ENCODE measurements around the gene FHL2. TPM values are rescaled to one million over a fixed set of nuclear protein-coding genes. Genes with fewer than 3 reads are reported as not detected.

Gene FHL2
- total and polyA plus RNA-seq, 2 of the 13 experiments (the other 11 are each of a cell fraction or from before 2014, with no cell fraction given): 1.9 to 74.8 TPM

DNA sequence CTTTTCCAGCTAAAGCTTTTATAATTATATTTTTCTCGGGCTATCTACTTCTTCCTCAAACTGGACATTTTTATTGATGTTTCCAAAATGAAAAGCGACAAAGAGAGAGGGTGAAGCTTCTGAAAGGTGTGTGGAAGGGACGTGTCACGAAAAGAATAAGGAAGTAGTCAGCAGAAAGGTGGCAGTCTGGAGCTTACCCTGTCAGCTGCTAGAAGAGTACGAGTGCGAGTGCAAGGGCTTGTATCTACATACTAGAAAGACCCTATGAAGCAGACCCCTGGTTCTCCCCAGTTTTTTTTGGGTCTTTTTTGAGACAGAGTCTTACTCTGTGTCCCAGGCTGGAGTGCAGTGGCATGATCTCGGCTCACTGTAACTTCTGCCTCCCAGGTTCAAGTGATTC is 14.6 kb downstream of the FHL2 start:
- no peak overlapping the region for H3K4me2 ChIP-seq (ENCODE audit: low read depth, low read length)
- H3K27me3 ChIP-seq (ENCODE audit: control insufficient read depth in 1 of 2, insufficient read depth in 2 of 2, low read length in 2 of 2): no peaks in the 10 kb centered on the region
- FAIRE-seq (no peak), DNase-seq (ENCODE audit: low spot score) (no peak), ATAC-seq (no peak)
- in situ Hi-C loops (cut with HindIII; ENCODE audit: extremely low pct_ligation_motif_present, low pct_unique_long_range_greater_than_20kb) (no loop called here), intact Hi-C loops (cut with micrococcal nuclease; ENCODE audit: unreplicated experiment) (no loop called here)
- ChIA-PET POLR2A (no interaction called here), CTCF (ENCODE audit: low intra/inter-chr PET ratio, low total read pairs) (no interaction called here)
- 98% methylated on average over 7 of the region's 7 CpGs for WGBS (ENCODE audit: low lambda C conversion rate)
- H3K27ac ChIP-seq (ENCODE audit: extremely low read length, insufficient read depth, low read length): no peak overlapping the region
- peaks cover 30% of the 10 kb centered on the region for H3K4me1 ChIP-seq (ENCODE audit: insufficient read depth, low read length)
- H3K79me2 ChIP-seq (ENCODE audit: insufficient read depth, low read length): no peaks in the 10 kb centered on the region
- H3K9ac ChIP-seq (ENCODE audit: insufficient read depth, low read depth, low read length): no peak overlapping the region
- no peaks in the 10 kb centered on the region for H3K9me3 ChIP-seq (ENCODE audit: low read length)
- H4K20me1 ChIP-seq (ENCODE audit: insufficient read depth, low read length): no peaks in the 10 kb centered on the region
- H3K4me3 ChIP-seq (replicated peaks in 1 of 3; ENCODE audit: insufficient read depth in 1 of 3, low read depth in 2 of 3, low read length in 3 of 3): no peak overlapping the region
- no TSS peak for BruUV-seq (replicated peaks)
- H2AFZ ChIP-seq (ENCODE audit: low read length): no peak overlapping the region
- peaks cover 9% of the 10 kb centered on the region in 2 experiments; a peak in 4 of 5 replicates for H3K36me3 ChIP-seq (replicated peaks in 1 of 2; ENCODE audit: control insufficient read depth in 1 of 2, insufficient read depth in 2 of 2, low read length in 2 of 2)
- TF ChIP-seq, protein P1, sequence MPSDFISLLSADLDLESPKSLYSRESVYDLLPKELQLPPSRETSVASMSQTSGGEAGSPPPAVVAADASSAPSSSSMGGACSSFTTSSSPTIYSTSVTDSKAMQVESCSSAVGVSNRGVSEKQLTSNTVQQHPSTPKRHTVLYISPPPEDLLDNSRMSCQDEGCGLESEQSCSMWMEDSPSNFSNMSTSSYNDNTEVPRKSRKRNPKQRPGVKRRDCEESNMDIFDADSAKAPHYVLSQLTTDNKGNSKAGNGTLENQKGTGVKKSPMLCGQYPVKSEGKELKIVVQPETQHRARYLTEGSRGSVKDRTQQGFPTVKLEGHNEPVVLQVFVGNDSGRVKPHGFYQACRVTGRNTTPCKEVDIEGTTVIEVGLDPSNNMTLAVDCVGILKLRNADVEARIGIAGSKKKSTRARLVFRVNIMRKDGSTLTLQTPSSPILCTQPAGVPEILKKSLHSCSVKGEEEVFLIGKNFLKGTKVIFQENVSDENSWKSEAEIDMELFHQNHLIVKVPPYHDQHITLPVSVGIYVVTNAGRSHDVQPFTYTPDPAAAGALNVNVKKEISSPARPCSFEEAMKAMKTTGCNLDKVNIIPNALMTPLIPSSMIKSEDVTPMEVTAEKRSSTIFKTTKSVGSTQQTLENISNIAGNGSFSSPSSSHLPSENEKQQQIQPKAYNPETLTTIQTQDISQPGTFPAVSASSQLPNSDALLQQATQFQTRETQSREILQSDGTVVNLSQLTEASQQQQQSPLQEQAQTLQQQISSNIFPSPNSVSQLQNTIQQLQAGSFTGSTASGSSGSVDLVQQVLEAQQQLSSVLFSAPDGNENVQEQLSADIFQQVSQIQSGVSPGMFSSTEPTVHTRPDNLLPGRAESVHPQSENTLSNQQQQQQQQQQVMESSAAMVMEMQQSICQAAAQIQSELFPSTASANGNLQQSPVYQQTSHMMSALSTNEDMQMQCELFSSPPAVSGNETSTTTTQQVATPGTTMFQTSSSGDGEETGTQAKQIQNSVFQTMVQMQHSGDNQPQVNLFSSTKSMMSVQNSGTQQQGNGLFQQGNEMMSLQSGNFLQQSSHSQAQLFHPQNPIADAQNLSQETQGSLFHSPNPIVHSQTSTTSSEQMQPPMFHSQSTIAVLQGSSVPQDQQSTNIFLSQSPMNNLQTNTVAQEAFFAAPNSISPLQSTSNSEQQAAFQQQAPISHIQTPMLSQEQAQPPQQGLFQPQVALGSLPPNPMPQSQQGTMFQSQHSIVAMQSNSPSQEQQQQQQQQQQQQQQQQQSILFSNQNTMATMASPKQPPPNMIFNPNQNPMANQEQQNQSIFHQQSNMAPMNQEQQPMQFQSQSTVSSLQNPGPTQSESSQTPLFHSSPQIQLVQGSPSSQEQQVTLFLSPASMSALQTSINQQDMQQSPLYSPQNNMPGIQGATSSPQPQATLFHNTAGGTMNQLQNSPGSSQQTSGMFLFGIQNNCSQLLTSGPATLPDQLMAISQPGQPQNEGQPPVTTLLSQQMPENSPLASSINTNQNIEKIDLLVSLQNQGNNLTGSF (CRISPR knock-in tag; IDR thresholded peaks at IDR 0.05): no peak
- TF ChIP-seq ZNF607 (CRISPR knock-in tag; IDR thresholded peaks at IDR 0.05; ENCODE audit: borderline replicate concordance) (no peak), MEIS1 (CRISPR knock-in tag; IDR thresholded peaks at IDR 0.05; ENCODE audit: borderline replicate concordance) (no peak), HOXA3 (CRISPR knock-in tag; IDR thresholded peaks at IDR 0.05) (no peak), SKI (IDR thresholded peaks at IDR 0.05; ENCODE audit: partially characterized antibody) (no peak), BRD4 (CRISPR knock-in tag; IDR thresholded peaks at IDR 0.05) (no peak)
- TF ChIP-seq, protein P2, sequence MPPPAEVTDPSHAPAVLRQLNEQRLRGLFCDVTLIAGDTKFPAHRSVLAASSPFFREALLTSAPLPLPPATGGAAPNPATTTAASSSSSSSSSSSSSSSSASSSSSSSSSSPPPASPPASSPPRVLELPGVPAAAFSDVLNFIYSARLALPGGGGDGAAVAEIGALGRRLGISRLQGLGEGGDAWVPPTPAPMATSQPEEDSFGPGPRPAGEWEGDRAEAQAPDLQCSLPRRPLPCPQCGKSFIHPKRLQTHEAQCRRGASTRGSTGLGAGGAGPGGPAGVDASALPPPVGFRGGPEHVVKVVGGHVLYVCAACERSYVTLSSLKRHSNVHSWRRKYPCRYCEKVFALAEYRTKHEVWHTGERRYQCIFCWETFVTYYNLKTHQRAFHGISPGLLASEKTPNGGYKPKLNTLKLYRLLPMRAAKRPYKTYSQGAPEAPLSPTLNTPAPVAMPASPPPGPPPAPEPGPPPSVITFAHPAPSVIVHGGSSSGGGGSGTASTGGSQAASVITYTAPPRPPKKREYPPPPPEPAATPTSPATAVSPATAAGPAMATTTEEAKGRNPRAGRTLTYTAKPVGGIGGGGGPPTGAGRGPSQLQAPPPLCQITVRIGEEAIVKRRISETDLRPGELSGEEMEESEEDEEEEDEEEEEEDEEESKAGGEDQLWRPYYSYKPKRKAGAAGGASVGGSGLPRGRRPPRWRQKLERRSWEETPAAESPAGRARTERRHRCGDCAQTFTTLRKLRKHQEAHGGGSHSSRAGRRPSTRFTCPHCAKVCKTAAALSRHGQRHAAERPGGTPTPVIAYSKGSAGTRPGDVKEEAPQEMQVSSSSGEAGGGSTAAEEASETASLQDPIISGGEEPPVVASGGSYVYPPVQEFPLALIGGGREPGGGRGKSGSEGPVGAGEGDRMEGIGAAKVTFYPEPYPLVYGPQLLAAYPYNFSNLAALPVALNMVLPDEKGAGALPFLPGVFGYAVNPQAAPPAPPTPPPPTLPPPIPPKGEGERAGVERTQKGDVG (CRISPR knock-in tag; IDR thresholded peaks at IDR 0.05; ENCODE audit: borderline replicate concordance): no peak
- TF ChIP-seq, protein P3, sequence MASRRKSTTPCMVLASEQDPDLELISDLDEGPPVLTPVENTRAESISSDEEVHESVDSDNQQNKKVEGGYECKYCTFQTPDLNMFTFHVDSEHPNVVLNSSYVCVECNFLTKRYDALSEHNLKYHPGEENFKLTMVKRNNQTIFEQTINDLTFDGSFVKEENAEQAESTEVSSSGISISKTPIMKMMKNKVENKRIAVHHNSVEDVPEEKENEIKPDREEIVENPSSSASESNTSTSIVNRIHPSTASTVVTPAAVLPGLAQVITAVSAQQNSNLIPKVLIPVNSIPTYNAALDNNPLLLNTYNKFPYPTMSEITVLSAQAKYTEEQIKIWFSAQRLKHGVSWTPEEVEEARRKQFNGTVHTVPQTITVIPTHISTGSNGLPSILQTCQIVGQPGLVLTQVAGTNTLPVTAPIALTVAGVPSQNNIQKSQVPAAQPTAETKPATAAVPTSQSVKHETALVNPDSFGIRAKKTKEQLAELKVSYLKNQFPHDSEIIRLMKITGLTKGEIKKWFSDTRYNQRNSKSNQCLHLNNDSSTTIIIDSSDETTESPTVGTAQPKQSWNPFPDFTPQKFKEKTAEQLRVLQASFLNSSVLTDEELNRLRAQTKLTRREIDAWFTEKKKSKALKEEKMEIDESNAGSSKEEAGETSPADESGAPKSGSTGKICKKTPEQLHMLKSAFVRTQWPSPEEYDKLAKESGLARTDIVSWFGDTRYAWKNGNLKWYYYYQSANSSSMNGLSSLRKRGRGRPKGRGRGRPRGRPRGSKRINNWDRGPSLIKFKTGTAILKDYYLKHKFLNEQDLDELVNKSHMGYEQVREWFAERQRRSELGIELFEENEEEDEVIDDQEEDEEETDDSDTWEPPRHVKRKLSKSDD (CRISPR knock-in tag; IDR thresholded peaks at IDR 0.05; ENCODE audit: low read depth): no peak
- TF ChIP-seq, protein P4, sequence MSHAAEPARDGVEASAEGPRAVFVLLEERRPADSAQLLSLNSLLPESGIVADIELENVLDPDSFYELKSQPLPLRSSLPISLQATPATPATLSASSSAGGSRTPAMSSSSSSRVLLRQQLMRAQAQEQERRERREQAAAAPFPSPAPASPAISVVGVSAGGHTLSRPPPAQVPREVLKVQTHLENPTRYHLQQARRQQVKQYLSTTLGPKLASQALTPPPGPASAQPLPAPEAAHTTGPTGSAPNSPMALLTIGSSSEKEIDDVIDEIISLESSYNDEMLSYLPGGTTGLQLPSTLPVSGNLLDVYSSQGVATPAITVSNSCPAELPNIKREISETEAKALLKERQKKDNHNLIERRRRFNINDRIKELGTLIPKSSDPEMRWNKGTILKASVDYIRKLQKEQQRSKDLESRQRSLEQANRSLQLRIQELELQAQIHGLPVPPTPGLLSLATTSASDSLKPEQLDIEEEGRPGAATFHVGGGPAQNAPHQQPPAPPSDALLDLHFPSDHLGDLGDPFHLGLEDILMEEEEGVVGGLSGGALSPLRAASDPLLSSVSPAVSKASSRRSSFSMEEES (CRISPR knock-in tag; IDR thresholded peaks at IDR 0.05): no peak
- TF ChIP-seq, protein P5, sequence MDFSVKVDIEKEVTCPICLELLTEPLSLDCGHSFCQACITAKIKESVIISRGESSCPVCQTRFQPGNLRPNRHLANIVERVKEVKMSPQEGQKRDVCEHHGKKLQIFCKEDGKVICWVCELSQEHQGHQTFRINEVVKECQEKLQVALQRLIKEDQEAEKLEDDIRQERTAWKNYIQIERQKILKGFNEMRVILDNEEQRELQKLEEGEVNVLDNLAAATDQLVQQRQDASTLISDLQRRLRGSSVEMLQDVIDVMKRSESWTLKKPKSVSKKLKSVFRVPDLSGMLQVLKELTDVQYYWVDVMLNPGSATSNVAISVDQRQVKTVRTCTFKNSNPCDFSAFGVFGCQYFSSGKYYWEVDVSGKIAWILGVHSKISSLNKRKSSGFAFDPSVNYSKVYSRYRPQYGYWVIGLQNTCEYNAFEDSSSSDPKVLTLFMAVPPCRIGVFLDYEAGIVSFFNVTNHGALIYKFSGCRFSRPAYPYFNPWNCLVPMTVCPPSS (IDR thresholded peaks at IDR 0.05): no peak

Measured in HepG2 (cell line).